ENCODE results near the gene RPRML. TPM values are rescaled to one million over a fixed set of nuclear protein-coding genes. Genes with fewer than 3 reads are reported as not detected.
"Not testable (repeated sequence)": the region's sequence is repeated elsewhere in the genome, so short reads cannot be mapped to it uniquely, and the experiment has no call there.

RPRML gene
- under 1 TPM in 1 of 4 donors, not detected in 3; 0.06 TPM for polyA plus RNA-seq (ENCODE audit: insufficient read length in 4 of 4)

DNA sequence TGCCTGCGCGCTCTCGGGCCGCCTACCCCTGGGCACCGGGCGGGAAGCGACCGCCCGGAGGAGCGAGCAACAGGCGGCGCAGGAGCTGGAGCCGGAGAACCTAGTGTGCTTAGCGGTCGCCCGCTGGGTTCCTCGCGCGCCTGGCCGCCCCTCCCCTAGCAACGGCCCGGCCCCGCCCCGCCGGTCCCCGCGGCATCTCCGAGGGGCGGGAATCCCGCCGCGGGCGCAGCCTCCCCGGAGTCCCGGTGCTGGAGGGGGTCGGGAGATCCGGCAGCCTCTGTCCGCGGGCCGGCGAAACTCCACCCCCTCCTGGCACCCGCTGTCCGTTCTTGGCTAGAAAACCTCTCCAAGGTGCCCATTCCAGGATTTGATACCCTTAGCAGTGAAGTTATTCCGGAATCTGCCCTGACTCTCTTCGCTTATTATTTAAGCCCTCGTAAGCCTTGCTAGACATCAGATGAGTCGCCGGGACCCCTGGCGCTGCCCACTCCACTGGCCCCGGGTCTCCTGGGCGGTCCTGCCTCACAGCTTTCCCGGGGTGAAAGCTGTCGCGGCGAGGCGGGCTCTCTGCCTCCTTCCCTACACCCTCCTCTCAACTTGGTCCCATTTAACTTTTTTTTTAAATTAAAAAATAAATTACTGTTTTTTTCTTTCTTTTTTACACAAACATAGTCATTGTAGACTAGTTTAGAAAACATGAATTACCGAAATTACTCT is at the start of gene RPRML:
Gene RPRML (minus strand): TSS at position 107 of the 717 bp plus-strand sequence. CDS start 246 bp downstream, outside the sequence.
- DNase-seq (ENCODE audit: low read depth in 4 of 4, low spot score in 3 of 4) = no peak

DNA sequence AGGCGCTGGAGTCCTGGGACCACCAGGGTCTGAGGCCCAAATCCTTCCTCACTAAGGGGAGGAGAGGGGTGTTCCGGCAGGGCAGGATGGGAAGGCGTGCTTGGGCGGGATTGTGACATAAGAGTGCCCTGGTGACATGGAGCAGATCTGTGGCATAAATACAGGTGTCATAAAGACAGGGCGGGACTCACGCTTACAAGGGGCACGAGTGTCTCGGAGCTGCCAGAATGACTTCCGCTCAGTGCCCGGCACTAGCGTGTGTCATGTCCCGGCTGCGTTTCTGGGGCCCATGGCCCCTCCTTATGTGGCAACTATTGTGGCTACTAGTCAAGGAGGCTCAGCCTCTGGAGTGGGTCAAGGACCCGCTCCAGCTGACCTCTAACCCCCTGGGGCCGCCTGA is 37.9 kb upstream of the RPRML start:
- not testable (repeated sequence) for DNase-seq (ENCODE audit: low read depth in 4 of 4, low spot score in 3 of 4)

GRCh38 chr17:47013341-47013740 is 34.3 kb upstream of the RPRML start:
- no peak for DNase-seq (ENCODE audit: low read depth in 4 of 4, low spot score in 3 of 4)

- DNase-seq (ENCODE audit: low read depth in 4 of 4, low spot score in 3 of 4) = no peak
These were observed 33.4 kb upstream of the RPRML start for GRCh38 chr17:47012457-47012856.

- no peak for DNase-seq (ENCODE audit: low read depth in 4 of 4, low spot score in 3 of 4)
These were observed 30.9 kb upstream of the RPRML start for GRCh38 chr17:47009759-47010594.

DNA sequence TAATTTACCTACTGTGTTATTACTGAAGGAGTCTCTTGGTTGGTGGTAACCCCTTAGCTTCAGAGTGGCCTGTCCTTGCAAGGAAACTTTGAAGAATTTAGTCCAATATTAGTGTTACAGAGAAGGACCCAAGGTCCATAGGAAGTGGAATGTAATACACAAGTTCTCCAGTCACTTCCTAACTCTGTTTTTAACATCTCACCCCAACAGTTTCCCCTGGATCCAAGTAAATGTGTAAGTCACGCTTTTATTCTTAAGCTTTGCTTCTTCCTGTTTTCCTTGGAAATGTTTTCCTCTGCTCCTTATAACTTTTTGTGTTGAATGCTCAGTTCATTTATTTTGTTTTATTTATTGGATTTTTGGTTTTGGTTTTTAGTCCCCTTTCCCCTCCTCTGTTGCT is 25.9 kb upstream of the RPRML start:
- no peak for DNase-seq (ENCODE audit: low read depth in 4 of 4, low spot score in 3 of 4)

GRCh38 chr17:47003864-47004263 is 24.8 kb upstream of the RPRML start:
- not testable (repeated sequence) for DNase-seq (ENCODE audit: low read depth in 4 of 4, low spot score in 3 of 4)

- DNase-seq (ENCODE audit: low read depth in 4 of 4, low spot score in 3 of 4) = no peak
These were observed 17.0 kb upstream of the RPRML start for GRCh38 chr17:46995841-46996571.

GRCh38 chr17:46994993-46995392 is 15.9 kb upstream of the RPRML start:
- no peak for DNase-seq (ENCODE audit: low read depth in 4 of 4, low spot score in 3 of 4)

DNA sequence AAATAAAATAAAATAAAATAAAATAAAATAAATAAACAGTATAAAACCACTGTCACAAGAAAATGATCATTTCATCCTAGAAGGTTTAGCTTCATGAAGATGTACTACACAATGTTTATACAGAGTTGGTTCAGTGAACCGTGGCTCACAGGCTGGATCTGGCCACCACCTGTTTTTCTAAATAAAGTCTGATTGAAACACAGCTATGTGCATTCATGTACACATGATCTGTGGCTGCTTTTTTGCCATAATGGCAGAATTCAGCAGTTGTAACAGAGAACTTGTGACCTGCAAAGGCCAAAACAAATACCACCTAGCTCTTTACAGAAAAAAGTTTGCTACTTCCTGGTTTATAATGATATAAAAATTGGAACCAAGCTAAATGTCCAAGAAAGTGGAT is 12.6 kb upstream of the RPRML start:
- no peak for DNase-seq (ENCODE audit: low read depth in 4 of 4, low spot score in 3 of 4)

- DNase-seq (ENCODE audit: low read depth in 4 of 4, low spot score in 3 of 4) = no peak
These were observed 10.8 kb upstream of the RPRML start for GRCh38 chr17:46989637-46990431.

DNA sequence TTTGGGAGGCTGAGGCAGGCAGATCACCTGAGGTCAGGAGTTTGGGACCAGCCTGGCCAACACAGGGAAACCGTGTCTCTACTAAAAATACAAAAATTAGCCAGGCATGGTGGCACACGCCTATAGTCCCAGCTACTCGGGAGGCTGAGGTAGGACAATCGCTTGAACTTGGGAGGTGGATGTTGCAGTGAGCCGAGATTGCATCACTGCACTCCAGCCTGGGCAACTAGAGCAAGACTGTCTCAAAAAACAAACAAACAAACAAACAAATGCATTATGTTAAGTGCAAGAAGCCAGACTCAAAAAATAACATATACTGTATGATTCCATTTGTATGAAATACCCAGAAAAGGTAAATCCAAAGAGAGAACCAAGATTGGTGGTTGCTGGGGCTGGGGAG is 8.9 kb upstream of the RPRML start:
- DNase-seq (ENCODE audit: low read depth in 4 of 4, low spot score in 3 of 4) = not testable (repeated sequence)

GRCh38 chr17:46986366-46986765 is 7.3 kb upstream of the RPRML start:
- no peak for DNase-seq (ENCODE audit: low read depth in 4 of 4, low spot score in 3 of 4)

- no peak for DNase-seq (ENCODE audit: low read depth in 4 of 4, low spot score in 3 of 4)
These were observed 5.8 kb upstream of the RPRML start for GRCh38 chr17:46984892-46985291.

- DNase-seq (ENCODE audit: low read depth in 4 of 4, low spot score in 3 of 4) = no peak
These were observed 5.3 kb upstream of the RPRML start for GRCh38 chr17:46984341-46984740.

GRCh38 chr17:46983782-46984181 is 4.7 kb upstream of the RPRML start:
- no peak for DNase-seq (ENCODE audit: low read depth in 4 of 4, low spot score in 3 of 4)

DNA sequence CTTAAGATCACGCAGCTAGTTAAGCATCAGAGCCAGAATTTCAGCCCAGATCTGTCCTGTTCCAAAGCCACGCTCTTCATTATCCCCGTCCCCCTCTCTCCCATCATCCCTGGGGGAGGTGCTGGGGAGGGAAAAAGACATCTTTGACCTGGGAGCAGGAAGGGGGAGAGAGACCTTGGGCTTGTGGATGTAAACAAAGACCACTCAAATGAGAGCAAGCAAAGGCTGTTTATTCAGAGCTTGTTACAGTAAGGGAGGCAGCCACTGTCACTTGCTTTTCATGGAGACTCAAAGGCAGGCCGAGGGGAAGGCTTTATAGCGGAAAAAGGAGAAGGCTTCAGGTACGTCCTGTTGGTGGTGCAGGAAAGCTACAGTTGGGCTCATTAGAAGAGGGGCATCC is 3.5 kb upstream of the RPRML start:
- no peak for DNase-seq (ENCODE audit: low read depth in 4 of 4, low spot score in 3 of 4)

DNA sequence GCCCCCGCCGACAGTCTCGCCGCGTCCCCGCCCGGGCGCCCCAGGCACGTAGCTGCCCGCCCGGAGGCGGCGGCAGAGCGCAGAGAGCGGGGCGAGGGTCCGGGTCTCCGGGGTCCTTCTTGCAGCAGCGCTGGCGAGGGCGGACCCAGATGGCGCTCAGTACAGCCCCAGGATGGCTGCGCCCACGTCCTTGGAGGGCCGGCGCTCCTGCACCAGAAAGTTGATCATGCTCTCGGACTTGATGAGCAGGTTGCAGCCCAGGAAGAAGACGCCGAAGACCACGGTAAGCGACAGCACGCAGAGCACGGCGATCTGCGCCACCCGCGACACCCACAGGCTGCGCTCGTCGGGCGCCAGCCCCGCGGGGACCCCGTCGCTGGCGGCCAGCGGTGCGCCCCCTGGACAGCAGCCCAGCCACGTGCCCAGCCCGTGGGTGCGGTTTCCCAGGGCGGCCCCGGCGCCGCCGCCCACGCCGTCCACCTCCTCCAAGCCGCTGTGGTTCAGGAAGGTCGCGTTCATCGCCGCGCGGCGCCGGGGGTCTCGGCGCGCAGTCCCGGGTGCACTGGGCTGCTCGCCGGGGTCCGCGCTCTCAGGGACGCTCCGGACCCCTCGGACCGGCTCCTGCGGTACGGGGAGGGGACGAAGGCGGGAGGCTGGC is 435 bp downstream of the RPRML start:
- no peak for DNase-seq (ENCODE audit: low read depth in 4 of 4, low spot score in 3 of 4)

DNA sequence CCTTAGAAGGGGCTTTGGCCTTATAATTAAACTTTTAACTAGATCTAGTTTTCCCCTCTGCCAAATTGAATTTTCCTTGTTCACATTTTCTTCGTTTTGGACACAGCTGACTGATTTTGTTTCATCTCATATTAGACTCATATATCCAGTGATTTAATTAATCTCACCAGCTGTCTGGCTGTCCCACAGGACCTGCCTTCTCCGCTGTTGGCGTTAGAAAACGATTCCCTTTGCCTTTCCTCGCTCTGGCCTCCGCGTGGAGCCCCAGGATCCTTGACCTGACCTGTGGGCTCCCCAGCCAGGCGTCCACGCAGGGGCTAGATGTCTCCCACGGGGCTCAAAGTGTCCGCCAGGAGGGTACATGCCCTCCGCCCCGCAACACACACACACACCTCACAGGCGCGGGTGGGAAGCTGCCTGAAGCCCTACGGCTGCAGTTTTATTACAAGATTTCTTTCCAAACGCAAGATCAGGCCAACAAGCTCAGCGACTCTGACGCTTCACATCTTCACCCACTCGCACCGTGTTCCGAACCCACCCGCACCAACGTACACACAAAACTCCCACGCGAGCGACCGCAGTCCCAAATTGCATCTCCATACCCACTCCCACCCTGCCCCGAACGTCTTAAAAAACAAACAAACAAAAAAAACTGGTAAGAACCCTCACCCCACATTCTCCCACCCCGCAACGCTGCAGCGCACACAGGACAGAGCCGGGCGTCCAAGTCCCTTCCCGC is 1.1 kb downstream of the RPRML start:
- no peak for DNase-seq (ENCODE audit: low read depth in 4 of 4, low spot score in 3 of 4)

Measured in right renal pelvis (tissue), 4 donors.